Heart left ventricle (tissue), 16 donors: Measurements from ENCODE around the gene DCHS1. TPM values are rescaled to one million over a fixed set of nuclear protein-coding genes. Genes with fewer than 3 reads are reported as not detected.
A peak's percentile ranks its signal among the peaks of the same experiment; 100 is the strongest.
"Not testable (repeated sequence)": the region's sequence is repeated elsewhere in the genome, so short reads cannot be mapped to it uniquely, and the experiment has no call there.

Source experiments
- ATAC-seq, 4 donors: fragments of 200-7000 bp; cut with Tn5 transposase; one replicate each; pipeline ENCODE4 v1.9.1; 2020 to 2022; ENCODE audit warnings: moderate library complexity in 4 of 4, mild to moderate bottlenecking in 3 of 4, moderate number of reproducible peaks in 1 of 4
- DNase-seq, 5 donors: peaks; one replicate each; pipeline ENCODE4 v3.0.0-alpha.2; 2020
- H3K27ac ChIP-seq, 12 donors: fragments of 200-600 bp; sonication (generic) in 4 of 12; one replicate each; pipeline versions ENCODE4 v1.5.0 to v1.8.0; 2016 to 2022; ENCODE audit warnings: mild to moderate bottlenecking in 2 of 12
- H3K27me3 ChIP-seq, 9 donors: fragments of 200-600 bp; sonication (generic) in 2 of 9; one replicate each; pipeline versions ENCODE4 v1.5.1 to v1.8.0; 2016 to 2022; ENCODE audit warnings: mild to moderate bottlenecking in 3 of 9
- H3K36me3 ChIP-seq, 9 donors: fragments of 200-600 bp; sonication (generic) in 2 of 9; one replicate each; pipeline versions ENCODE4 v1.5.0 to v1.8.0; 2018 to 2022; ENCODE audit warnings: mild to moderate bottlenecking in 2 of 9
- H3K4me1 ChIP-seq, 12 donors: fragments of 200-600 bp; sonication (generic) in 4 of 12; one replicate each; pipeline versions ENCODE4 v1.5.0 to v1.8.0; 2016 to 2022; ENCODE audit warnings: mild to moderate bottlenecking in 3 of 12
- H3K4me3 ChIP-seq, 12 donors: fragments of 200-600 bp; sonication (generic) in 4 of 12; one replicate each; pipeline versions ENCODE4 v1.5.0 to v1.8.0; 2017 to 2022; ENCODE audit warnings: mild to moderate bottlenecking in 9 of 12, moderate library complexity in 4 of 12
- H3K9me3 ChIP-seq, 12 donors: fragments of 200-600 bp; sonication (generic) in 4 of 12; one replicate each; pipeline versions ENCODE4 v1.5.0 to v1.8.0; 2016 to 2022; ENCODE audit warnings: mild to moderate bottlenecking in 1 of 12
- CTCF ChIP-seq, 12 donors: fragments of 200-600 bp; sonication (generic) in 4 of 12; IDR thresholded peaks; one replicate each; pipeline versions ENCODE4 v1.5.0 to v1.8.0; 2018 to 2022; ENCODE audit warnings: antibody characterized with exemption in 12 of 12, mild to moderate bottlenecking in 5 of 12
- POLR2A ChIP-seq, 2 donors: fragments of 450-650 bp; IDR thresholded peaks; one replicate each; pipeline ENCODE4 v1.6.1; 2017; ENCODE audit warnings: antibody characterized with exemption in 2 of 2, mild to moderate bottlenecking in 2 of 2, moderate library complexity in 2 of 2
- WGBS, 4 donors: extraction: QIAGEN DNeasy Blood & Tissue Kit in 2 of 4; methylation state at CpG; one replicate each; pipeline versions ENCODE4 v1.1.5 to v1.1.7; 2013 to 2018; 5-methylcytosine and 5-hydroxymethylcytosine counted together
- intact Hi-C, 10 donors: fragments of 100-400 bp; cut with DNase I; formaldehyde crosslinking; loops; one replicate each; pipeline versions ENCODE4 v1.11.1 to v1.14.2; 2022
- polyA plus RNA-seq, 2 donors: library from polyadenylated mRNA; stranded (reverse); fragments of 200-250 nt; gene quantifications; one replicate each; pipeline ENCODE4 v1.2.3, GENCODE V29; 2013
- total RNA-seq, 9 donors: library from RNA; depleted of rRNA in 2 of 9; stranded (reverse); fragments of >200 nt in 2 of 9; fragmentation: NEBNext Ultra II Directional in 3 of 9; extraction: Animal tissue kit (Norgen Biotek cat#: 25700) in 3 of 9; gene quantifications; one replicate each; pipeline versions ENCODE4 v1.1.0 to v1.2.4, GENCODE V29; 2016 to 2023
- donor health status: ischemic (EF 13 %, LVEDD 7.1; RV severe dilation, severe dysfunction).
- donor health status: healthy with polysubstance abuse.
- donor health status: DM: no; HTN: yes; CAD: no.
- donor health status: DM: no; HTN: no; CAD: no.
- donor health status: ischemic (EF 25% LVEDD 6.9; RV normal size, moderate dysfunction).
- donor health status: ischemic (EF 25% LVEDD 5.7; RV mildly dilated, moderate dysfunction).
- donor health status: healthy.
- donor health status: DM: yes; HTN: yes; CAD: no.
- donor health status: ischemic (EF 35%, LVEDD 5.7; RV mildly dilated, moderate dysfunction).
- donor health status: nonischemic (EF 11% LVEDD 7.7; RV severe dilation, severe dysfunction).
- donor health status: DM: yes; HTN: yes; CAD: no.
- donor health status: PGD.
- donor health status: ischemic (EF 29% LVEDD 5.4; RV normal size, mild dysfunction).
- donor health status: nonischemic (EF 23%, LVEDD 6.1; RV moderate dilation, normal function).

Gene DCHS1
- total and polyA plus RNA-seq, 11 donors: 3.6 to 19.6 (median 10.5) TPM

GRCh38 chr11:6687876-6688275, 32.3 kb upstream of the DCHS1 start:
- no peak for ATAC-seq
- WGBS, 4 donors: 68 to 81% (median 70%) methylated on average over 4 of the region's 4 CpGs
- no peak overlapping the region for H3K27ac ChIP-seq

GRCh38 chr11:6686006-6686405, 30.4 kb upstream of the DCHS1 start:
- peaks cover 4 to 23% (median 17%) of the 10 kb centered on the region in 12 donors for H3K4me1 ChIP-seq
- no peak for DNase-seq
- H3K36me3 ChIP-seq: peaks cover 0 to 11% (median 5%) of the 10 kb centered on the region in 9 donors
- no peak overlapping the region for H3K4me3 ChIP-seq
- H3K9me3 ChIP-seq: no peaks in the 10 kb centered on the region
- TF ChIP-seq POLR2A (IDR thresholded peaks at IDR 0.05) (no peak), CTCF (IDR thresholded peaks at IDR 0.05) (no peak)
- intact Hi-C loops: loop anchor here in 2 of 10 donors (5.0 to 10.0 kb wide), 3 partner anchors 149 to 361 kb away; partner anchors contain the start of genes CAVIN3 (in 1 of the 2) and SMPD1 (in 1 of the 2)
- H3K27ac ChIP-seq: no peak overlapping the region
- no peak for ATAC-seq
- H3K27me3 ChIP-seq: no peaks in the 10 kb centered on the region

More at GRCh38 chr11:6687876-6688275, 32.3 kb upstream of the DCHS1 start:
- H3K27me3 ChIP-seq: no peaks in the 10 kb centered on the region
- no peaks in the 10 kb centered on the region for H3K9me3 ChIP-seq
- peaks cover 0 to 11% (median 4%) of the 10 kb centered on the region in 12 donors for H3K4me1 ChIP-seq
- DNase-seq: no peak
- intact Hi-C loops: loop anchor here in 2 of 10 donors (5.0 to 10.0 kb wide), 3 partner anchors 151 to 363 kb away; partner anchors contain the start of genes CAVIN3 (in 1 of the 2) and SMPD1 (in 1 of the 2)
- H3K4me3 ChIP-seq: no peak overlapping the region
- TF ChIP-seq POLR2A (IDR thresholded peaks at IDR 0.05): no peak
- TF ChIP-seq CTCF (IDR thresholded peaks at IDR 0.05): no peak
- H3K36me3 ChIP-seq: no peaks in the 10 kb centered on the region

- not testable (repeated sequence) for DNase-seq, ATAC-seq, H3K9me3 ChIP-seq, H3K27me3 ChIP-seq
- WGBS, 4 donors: 89 to 94% (median 91%) methylated on average over 14 of the region's 14 CpGs
- peaks cover 0 to 25% (median 16%) of the 10 kb centered on the region in 9 donors for H3K36me3 ChIP-seq
- intact Hi-C loops: loop anchor here in 9 of 10 donors (2.0 to 10.0 kb wide), 9 partner anchors 37 to 359 kb away; partner anchors contain the start of genes TAF10 (in 3 of the 9), ILK (in 2 of the 9), RRP8 (in 2 of the 9) and CAVIN3 (in 1 of the 9)
- H3K4me3 ChIP-seq: peak overlapping the region in 9 of 12 donors; percentile 66 to 94 (median 77)
- H3K4me1 ChIP-seq: peaks cover 4 to 33% (median 19%) of the 10 kb centered on the region in 12 donors
- H3K27ac ChIP-seq: peak overlapping the region in 10 of 12 donors; percentile 81 to 97 (median 90)
Measured at GRCh38 chr11:6684068-6684467, 28.5 kb upstream of the DCHS1 start.

- Histone ChIP-seq H3K36me3 (peaks cover 0 to 25% (median 16%) of the 10 kb centered on the region in 9 donors), H3K4me1 (peaks cover 4 to 35% (median 19%) of the 10 kb centered on the region in 12 donors), H3K9me3 (no peaks in the 10 kb centered on the region), H3K27me3 (no peaks in the 10 kb centered on the region), H3K27ac (peak within 1 kb of the TSS; percentile 58 to 97 (median 90)), H3K4me3 (peak within 1 kb of the TSS; percentile 64 to 96 (median 77))
- peak; percentile 99 to 100 (median 100) for DNase-seq
- intact Hi-C loops: loop anchor here (1.0 to 10.0 kb wide), 13 partner anchors 36 to 358 kb away; partner anchors contain the start of genes TAF10 (in 7 of the 10), ILK (in 2 of the 10), RRP8 (in 2 of the 10) and CAVIN3 (in 1 of the 10)
- TF ChIP-seq POLR2A (IDR thresholded peaks at IDR 0.05) (peak in 1 of 2 donors; percentile 89), CTCF (IDR thresholded peaks at IDR 0.05) (peak; percentile 84 to 98 (median 92))
- 0 to 1% (median 1%) methylated on average over 54 to 70 of the region's 70 CpGs for whole genome bisulfite sequencing, 4 donors
- peak; percentile 98 to 99 (median 98) for ATAC-seq
Measured at GRCh38 chr11:6682936-6683861, 27.6 kb upstream of the DCHS1 start, which contains the start of gene MRPL17. TSS of gene MRPL17 (minus strand) at chr11:6683340. CDS start at chr11:6683296, 44 bp downstream.
